SKM-1 (cell line): ENCODE results near the gene CROCC.
"Not testable (repeated sequence)": the region's sequence is repeated elsewhere in the genome, so short reads cannot be mapped to it uniquely, and the experiment has no call there.

Experiments
- DNase-seq: peaks from one replicate; lab custom pipeline; 2025; ENCODE audit not compliant: unreplicated experiment; lab: John Stamatoyannopoulos, UW

Gene CROCC

DNA sequence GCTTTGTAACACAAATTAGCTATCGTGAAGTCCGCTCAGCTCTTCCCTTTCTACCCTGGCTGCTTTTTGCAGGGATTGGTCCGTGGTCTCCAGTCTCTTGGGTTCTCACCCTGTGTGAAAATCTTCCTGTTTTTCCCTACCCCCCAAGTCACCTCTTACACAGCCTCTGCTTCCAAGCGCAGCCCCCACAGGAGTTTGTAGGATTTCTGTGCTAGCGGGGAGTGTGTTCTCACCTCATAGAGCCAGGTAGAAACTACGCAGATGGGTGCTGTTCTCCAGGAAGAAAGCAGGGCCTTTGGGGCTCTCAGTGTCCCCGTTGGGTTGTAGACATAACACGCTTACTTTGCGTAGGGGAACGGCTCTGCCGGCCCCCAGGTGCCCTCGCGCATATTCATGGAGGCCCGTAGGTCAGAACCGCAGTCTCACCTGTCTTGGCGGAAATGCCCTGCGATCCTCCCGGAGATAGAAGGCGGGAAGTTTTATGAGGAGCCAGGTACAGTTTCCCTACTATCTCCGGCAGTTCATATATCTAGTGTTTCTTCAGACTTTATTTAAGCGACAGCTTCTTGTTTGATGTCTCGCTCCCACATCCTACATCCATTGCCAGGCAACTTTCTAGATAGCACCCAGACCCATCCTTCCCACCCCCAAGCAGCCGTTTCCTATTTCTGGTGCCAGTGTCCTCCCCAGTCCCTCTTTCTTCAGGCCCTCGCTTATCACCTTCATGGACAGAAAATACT, 25.2 kb upstream of the CROCC start:
- not testable (repeated sequence) for DNase-seq

DNA sequence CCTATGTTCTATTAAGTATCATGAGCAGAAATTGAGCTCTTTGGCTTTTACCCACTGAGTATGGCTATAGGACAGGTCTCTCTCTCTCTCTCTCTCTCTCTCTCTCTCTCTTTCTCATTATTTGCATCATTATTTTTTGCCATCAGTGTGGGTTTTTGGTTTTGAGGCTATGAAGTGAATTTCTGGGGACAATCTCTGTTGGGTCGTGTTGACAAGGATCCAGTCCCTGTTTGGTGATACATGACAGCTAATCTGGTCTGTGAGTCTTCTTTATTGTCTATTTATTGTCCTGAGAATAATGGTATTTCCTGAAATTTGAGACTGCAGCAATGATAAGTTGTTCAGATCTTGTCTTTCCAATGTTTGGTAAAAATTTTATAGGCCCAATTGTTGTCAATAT, 24.1 kb upstream of the CROCC start:
- not testable (repeated sequence) for DNase-seq

DNA sequence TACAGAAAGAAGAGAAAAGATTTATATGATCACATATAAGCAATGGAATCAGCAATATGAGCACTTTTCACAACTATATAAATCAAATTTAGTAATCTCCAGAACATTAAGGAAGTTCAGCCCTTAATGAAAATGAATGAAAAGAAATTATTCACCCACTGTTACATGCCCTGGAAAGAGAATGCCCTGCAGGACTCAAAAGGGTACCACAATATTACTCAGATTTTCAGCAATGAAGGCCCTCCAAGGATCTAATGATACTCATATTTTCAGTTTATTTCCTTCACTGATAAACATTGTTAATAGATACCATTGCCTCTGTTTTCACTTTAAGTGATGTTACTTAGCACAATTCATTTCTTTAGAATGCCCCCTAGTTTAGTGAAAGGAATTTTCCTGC, 23.4 kb upstream of the CROCC start:
- not testable (repeated sequence) for DNase-seq

DNA sequence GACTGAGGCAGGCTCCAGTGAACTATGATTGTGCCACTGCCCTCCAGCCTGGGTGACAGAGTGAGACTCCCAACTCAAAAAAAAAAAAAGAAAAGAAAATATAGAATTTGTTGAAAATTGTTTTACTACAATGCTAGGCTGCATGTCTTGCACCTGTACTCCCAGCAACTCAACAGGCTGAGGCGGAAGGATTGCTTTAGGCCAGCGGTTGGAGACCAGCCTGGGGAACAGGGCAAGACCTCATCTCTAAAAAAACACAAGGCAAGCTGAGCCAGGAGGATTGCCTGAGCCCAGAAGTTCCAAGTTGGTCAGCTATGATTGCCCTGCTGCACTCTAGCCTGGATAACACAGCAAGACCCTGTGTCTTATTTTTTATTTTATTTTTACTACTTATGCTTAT, 22.7 kb upstream of the CROCC start:
- DNase-seq, result not testable (repeated sequence)

DNA sequence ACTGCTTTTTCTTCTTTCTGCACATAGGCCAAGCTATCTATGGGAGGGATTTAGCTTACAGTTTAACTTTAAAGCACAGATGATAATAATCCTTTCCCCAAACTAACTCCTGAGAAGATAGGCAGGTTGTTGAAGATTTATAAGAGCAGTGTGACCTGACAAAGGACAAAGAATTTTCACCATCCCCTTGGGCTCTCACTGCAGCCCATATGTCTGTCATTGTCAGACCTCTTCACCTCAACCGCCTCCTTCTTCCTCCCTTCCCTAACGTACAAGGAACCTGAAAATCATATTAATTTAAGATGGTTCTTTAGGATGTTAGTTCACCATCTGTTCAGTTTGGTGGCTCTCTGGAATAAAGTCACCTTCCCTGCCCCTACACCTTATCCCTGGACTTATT, 21.0 kb upstream of the CROCC start:
- no peak for DNase-seq

DNA sequence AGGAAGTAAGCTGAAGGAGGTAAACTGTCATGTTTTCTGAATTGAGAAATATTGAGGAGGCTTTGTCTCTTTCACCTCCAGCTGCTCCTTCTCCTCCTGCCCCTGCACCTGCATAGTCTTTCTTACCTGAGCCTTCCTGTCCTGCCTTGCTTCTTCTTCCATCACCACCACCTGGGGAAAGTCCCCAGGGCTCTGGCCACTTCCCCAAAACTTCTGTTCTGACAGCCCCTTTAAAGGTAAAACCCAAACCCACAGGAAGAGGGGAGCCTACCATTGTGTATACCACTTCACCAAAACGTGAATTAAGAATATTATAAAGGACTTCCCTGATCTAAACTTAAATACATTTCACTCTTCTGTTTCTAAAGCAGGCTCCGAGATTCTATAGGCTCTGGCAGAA, 20.4 kb upstream of the CROCC start:
- not testable (repeated sequence) for DNase-seq

DNA sequence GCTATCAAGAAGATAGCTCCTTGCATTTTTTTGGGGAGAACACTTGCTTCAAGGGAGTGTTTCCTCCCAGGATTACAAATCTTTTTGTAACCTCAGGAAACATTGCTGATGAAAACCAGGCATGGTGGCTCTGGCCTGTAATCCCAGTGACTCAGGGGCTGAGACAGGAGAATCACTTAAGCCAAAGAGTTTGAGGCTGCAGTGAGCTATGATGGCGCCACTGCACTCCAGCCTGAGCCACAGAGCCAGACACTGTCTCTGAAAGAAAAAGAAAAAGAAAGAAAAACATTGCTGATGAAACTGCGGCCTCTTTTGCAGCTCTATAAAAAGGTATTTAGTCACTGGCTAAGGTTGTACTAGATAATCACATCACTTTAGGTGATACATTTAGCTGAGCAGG, 18.7 kb upstream of the CROCC start:
- DNase-seq, result no peak

DNA sequence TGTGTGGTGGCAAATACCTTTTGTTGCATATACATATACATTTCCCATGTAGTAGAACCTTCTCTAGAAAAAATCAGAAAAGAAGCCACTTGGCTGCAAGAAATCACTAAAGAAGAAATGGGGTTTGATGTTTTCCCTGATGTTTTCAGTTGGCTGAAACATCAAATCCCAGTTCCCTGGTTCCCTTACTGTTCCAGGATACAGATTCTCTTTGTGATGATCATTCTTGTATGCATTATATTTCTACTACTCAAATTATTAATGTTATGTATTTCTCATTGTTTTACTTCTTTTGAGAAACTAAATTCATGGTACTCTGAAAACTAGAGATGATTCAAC, 18.3 kb upstream of the CROCC start:
- DNase-seq, result no peak

DNA sequence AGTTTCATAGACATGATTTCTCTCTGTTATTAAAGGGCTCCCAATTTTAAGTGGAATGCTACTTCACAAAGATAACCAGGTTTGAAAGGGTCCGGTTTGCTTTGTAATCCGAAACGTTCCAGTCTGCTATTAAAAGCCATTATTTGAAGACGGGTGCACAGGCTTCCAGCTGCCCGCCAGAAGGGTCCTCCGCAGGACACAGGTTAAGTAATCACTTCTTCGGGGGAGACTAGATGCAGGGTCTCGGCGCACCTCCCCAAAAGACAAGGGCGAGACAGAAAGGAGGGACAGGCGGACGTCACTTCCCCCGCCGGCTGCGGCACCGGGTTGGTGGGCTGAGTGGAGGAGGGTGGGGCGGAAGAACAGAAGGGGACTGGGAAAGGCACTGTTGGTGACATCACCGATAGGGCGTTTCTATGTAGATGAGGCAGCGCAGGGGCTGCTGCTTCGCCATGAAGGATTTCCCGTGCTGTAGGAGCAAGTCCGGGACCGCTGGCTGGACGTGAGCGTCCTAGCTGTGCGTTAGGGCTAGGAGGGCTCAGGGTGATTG, 17.1 kb upstream of the CROCC start:
- peak; percentile 96 for DNase-seq

DNA sequence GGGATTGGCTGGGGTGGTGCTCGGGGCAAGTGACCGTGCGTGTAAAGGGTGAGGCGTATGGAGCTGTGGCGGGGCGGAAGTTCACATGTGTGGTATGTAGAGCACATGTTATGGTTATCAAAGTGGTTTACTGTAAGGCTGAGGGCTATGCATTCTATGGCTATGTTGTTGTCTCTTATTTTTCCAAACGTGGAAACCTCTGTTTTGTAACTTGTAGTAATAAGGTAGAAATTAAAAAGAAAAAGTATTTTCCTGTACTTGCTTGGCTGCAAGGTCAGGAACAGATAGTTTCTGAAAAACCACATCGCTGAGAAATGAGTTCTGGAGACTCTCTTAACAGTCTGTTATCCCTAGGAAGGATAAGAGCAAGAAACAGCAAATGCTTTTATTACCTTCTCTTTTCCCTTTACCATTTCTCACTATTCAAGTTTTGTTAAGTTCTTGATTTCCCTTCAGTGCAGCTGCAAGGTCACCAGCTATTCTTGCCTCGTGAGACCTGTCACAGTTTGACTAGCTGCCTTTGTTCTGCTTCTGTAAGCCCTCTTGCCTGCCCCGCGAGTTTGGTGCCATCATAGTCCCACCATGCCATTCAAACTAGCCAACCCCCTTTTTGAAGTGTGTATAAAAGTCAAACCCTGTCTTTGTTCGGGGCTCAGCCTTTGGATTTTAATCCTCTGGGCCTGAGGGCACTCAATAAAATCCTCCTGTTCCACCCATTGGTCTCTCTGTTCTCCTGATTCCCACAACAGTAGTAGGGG, 16.4 kb upstream of the CROCC start:
- DNase-seq, result peak; percentile 91

DNA sequence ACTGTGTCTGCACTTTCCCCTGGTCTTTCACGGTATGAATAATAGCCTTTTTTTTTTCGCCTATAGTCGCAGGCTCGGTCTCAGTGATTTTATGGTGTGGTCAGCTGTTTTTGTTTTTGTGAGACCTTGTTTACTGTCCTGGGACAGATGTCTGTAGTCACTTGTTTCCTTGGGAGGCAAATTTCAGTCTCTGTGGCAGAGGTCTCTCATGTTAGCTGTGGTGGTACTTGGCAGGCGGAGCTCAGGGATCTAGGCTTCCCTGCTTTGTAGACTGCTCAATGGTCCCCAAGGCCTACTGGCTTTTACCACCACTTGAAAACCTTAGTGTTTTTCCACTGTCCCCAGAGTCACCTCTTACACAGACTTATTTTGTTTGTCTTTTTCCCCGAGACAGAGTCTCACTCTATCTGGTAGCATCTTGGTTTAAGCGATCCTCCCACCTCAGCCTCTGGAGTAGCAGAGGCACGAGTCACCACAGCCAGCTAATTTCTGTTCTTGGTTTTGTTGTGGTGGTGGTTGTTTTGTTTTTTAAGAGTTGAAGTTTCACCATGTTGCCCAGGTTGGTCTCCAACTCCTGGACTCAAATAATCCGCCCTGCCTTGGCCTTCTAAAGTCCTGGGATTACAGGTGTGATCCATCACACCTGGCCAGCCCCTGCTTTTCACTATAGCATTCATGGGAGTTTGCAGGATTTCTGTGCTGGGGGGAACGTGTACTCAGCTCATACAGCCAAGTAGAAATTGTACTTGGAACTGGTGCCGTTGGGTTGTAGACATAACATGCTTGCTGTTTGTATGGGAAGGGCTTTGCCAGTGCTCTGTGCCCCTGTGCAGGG, 15.6 kb upstream of the CROCC start:
- DNase-seq, result no peak

DNA sequence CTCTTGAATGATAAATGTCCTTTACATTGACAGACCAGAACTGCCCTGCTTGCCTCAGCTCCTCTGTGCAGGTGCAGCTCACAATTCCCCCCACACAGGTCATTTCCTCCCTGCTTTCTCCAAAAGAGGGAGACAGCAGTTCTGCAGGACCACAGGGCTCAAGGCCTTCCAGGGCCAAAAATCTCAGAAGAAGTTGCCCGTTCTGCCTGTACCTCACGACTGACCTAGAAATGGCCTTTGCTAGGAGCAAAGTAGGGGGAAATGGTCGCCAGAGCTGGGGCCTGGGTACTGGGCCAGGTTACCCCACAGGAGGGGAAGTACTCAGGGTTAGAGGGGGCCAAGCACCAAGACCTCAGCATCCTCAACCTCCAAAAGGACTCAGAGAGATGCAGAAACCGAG, 14.9 kb upstream of the CROCC start:
- DNase-seq, result no peak

DNA sequence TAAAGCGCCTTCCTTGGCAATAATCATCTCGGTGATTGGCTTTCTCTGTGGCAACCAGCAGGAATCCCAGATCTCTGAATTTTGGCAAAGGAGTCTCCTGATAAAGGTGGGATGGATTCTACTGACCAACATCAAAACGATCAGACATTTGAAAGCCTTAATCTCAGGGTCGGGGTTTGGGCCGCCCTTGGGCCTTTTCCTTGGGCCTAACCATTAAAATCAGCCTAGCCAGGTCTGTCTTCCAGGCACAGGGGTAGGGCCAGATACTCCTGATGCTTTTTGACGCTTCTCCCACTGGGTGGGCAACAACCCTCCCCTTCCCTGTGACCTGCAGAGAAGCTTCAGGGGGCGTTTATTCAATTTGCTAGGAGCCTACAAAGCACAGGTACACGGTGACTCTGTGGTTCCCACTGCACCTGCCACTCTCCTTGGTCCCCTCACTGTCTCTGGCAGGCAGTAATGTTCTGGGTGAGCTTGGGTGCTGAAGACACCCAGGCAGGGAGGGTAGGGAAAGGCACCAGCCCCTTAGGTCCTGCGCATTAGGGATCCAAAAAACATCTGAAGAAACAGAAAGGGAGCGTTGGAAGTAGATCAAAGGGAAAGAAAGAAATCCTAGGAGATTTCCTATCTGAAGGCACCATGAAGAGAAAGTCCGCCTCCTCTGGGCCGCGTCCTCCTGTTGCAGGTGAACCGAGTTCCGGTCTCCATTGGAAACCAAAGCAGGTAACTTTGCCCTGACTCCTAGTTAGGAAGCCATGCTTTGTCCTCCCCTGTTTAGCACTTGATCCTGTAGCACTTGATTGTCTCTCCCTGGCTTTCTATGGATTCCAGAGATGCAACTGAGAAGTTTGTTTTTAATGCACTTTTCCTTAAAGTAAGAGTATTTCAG, 13.6 kb upstream of the CROCC start:
- DNase-seq, result no peak

DNA sequence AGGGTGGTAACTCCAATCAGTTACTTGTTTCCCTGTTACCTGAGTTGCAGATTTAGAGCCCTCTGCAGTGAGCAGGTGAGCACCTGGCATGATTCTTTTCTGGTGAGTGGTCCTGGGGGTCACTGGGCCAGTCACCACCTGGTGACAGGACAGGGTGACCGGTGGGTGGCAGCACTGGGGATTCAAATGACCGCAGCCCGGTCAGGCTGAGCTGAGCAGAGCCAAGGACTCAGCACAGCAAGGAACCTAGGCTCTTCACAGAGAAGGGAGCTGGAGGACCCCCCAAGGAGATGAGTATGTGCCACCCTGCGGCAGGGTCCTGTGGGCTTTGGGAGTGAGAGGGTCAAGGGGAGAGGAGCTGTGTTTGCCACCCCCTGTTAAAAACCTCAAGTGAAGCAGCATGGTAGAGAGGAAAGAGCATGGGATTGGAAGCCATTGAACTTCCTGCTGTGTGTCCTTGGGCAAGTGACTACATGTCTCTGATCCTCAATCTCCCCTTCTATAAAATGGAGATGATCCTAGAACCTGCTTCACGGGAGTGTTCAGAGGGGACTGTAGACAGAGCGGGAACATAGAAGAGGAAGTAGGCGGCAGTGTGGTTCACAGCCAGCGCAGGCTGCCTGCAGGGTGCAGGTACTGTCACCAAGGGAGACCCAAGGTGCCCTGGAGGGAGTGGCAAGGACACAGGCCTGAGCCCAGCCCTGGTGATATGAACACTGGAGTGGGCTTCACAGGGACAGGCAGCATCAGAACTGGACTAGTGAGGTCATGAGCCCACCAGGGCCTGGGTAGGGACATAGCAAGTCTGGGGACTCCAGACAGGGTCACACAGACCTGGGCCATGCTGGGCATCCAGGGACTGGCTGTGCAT, 9.6 kb upstream of the CROCC start:
- not testable (repeated sequence) for DNase-seq

DNA sequence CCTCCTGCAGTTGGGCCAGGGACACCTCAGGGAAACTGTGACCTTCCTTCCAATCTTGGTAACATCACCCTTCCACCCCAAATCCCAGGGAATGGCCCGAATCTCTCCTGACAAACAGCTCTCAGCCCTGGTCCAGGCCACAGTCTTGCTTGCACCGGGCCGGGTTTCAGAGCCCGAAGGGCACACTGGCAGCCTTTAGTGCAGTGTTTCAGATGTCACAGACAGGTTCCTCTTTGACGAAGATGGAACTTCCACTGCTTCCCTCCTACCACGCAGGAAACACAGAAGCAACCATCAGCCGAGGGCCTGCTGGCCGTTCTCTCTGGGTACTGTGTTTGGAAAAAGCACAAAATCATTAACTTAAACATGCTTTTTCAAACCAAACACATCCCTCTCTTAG, 9.0 kb upstream of the CROCC start:
- not testable (repeated sequence) for DNase-seq

DNA sequence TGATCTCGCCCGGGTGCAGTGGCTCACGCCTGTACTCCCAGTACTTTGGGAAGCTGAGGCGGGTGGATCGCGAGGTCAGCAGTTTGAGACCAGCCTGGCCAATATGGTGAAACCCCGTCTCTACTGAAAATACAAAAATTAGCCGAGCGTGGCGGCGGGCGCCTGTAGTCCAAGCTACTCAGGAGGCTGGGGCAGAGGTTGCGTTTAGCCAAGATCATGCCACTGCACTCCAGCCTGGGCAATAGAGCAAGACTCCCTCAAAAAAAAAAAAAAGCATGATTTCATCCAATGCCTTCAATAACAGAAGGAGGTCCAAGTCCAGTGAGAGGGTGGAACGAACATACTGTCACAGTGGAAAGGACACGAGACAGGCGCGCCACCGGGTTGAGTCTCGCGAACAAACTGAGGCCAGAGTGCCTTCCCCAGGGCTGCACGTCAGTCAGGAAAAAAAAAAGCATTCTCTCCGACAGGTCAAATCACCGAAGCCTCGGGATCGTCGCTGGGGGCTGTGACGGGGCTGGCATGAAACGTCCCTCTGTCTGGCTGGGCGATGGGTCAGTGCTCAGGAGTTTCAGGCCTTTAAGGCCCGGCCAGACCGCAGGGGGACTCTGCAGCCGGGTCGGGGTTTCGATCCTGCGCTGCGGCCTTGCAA, 8.4 kb upstream of the CROCC start:
- no peak for DNase-seq

DNA sequence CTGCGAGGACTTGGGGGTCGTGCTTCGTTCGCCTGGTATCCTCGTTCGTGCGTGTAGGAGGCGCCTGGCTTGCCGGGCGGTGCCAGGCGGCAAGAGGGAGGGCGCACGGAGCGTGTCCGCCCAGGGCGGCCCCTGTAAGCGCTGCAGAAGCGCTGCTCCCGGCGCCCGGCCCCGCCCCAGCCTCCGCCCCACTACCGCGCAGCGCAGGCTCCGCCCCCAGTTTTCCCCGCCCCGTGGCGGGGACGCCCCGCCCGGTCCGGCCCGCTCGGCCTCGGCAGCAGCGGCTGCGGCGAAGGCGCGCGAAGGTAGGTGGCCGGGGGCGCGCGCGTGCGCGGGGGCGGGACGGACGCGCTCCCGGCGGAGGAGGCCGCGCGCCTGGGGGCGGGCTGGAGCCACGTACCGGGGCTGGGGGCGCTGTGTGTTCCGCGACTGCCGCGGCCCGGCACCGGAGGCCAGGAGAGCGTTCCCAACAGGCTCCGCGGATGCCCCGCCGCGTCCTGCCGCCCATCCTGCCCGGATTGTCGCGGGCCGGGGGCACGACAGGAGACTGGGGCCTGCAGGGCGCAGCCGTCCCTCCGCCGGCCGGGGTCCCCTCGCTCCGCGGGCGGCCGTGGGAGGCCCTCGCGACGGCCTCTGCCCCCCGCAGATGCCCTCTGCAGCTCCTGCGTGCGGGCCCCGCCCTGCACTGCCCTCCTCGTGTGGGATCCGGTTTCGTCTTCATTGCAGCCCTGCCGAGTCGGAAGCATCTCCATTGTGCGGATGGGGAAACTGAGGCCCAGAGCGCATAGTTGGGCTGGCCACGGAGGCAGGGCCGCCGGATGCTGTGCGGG, 7.7 kb upstream of the CROCC start:
- peak; percentile 77 for DNase-seq

DNA sequence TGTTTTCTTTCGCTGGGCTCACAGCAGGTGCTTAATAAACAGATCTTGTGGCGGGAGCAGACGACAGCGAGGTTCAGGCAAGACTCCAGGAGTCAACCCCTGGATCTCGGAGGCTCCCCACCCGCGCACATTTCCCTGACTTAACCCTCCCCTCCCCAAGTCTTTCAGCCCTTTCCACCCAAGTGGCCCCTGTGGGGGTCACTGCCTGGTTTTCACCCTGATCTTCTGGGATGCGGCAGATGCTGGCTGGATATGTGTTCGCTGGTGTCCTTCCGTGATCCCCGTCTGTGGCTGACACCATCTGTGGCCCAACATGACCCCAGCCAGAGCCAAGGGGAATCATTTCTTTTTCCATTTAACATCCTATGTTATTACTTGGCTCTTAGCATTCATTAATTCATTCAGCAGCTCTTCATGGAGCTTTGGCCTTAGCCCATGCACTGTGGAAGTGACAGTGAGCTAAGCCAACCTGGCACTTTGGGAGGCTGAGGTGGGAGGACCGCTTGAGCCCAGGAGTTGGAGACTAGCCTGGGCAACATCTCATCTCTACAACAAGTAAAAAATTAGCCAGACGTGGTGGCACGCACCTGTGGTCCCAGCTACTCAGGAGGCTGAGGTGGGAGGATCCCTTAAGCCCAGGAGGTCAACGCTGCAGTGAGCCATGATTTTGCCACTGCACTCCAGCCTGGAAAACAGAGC, 6.7 kb upstream of the CROCC start:
- DNase-seq, result not testable (repeated sequence)
